K562 (cell line): ENCODE measurements around the gene GATA1. TPM values are rescaled to one million over a fixed set of nuclear protein-coding genes. Genes with fewer than 3 reads are reported as not detected.
A peak's percentile ranks its signal among the peaks of the same experiment; 100 is the strongest.

Experiments
- CBX1 ChIP-seq: sonication (generic); IDR thresholded peaks from 2 replicates; pipeline ENCODE4 v1.6.1; 2016; ENCODE audit warnings: antibody characterized with exemption, low read depth, mild to moderate bottlenecking
- CBX3 ChIP-seq, 2 experiments: IDR thresholded peaks; 1 replicate in 1 of 2; 2 replicates in 1 of 2; pipeline ENCODE4 v1.6.1; 2012; ENCODE audit warnings: inconsistent platforms in 2 of 2, low read length in 2 of 2, borderline replicate concordance in 1 of 2, control low read depth in 1 of 2
- JUND ChIP-seq, 2 experiments: IDR thresholded peaks; 2 replicates in 1 of 2; 3 replicates in 1 of 2; pipeline ENCODE4 v1.6.1; 2011; ENCODE audit warnings: borderline replicate concordance in 2 of 2, low read depth in 2 of 2, low read length in 2 of 2, improper control_type of control experiment in 1 of 2, missing biosample characterization in 1 of 2, missing genetic modification characterization in 1 of 2, missing genetic modification reagents in 1 of 2
- KLF16 ChIP-seq: IDR thresholded peaks from 2 replicates; pipeline ENCODE4 v1.6.1; 2016; ENCODE audit warnings: antibody characterized with exemption
- MAZ ChIP-seq, 2 experiments: fragments of 450-650 bp in 1 of 2; sonication (generic) in 1 of 2; formaldehyde crosslinking; IDR thresholded peaks in 1 of 2; conservative IDR thresholded peaks in 1 of 2; 2 replicates each; pipeline versions ENCODE4 v1.4.0 to v1.5.0; 2020; ENCODE audit warnings: mild to moderate bottlenecking in 1 of 2, missing genetic modification reagents in 1 of 2
- MTA2 ChIP-seq: fragments of 450-650 bp; IDR thresholded peaks from 2 replicates; pipeline ENCODE4 v1.6.1; 2016; ENCODE audit warnings: low read depth
- NFRKB ChIP-seq: fragments of 450-650 bp; IDR thresholded peaks from 2 replicates; pipeline ENCODE4 v1.6.1; 2016; ENCODE audit warnings: low read depth
- NR4A1 ChIP-seq, 2 experiments: fragments of 250-450 bp in 1 of 2; fragments of 450-650 bp in 1 of 2; sonication (Bioruptor Pico) in 1 of 2; IDR thresholded peaks; 2 replicates each; pipeline versions ENCODE4 v1.4.0 to v1.6.1; 2016 to 2020; ENCODE audit warnings: mild to moderate bottlenecking in 2 of 2, missing compliant biosample characterization in 1 of 2, missing genetic modification characterization in 1 of 2, moderate library complexity in 1 of 2
- PRPF4 ChIP-seq: fragments of 200-400 bp; formaldehyde crosslinking; IDR thresholded peaks from one replicate; pipeline ENCODE4 v1.6.1; 2017; ENCODE audit warnings: low read length, low read depth, mild to moderate bottlenecking; ENCODE audit not compliant: insufficient read depth, poor library complexity, severe bottlenecking
- RBM17 ChIP-seq: fragments of 200-400 bp; formaldehyde crosslinking; IDR thresholded peaks from 2 replicates; pipeline ENCODE4 v1.6.1; 2017; ENCODE audit warnings: low read depth, mild to moderate bottlenecking, low read length, borderline replicate concordance
- REST ChIP-seq, 2 experiments: fragments of 450-650 bp; formaldehyde crosslinking in 1 of 2; IDR thresholded peaks; 2 replicates each; pipeline versions ENCODE4 v1.4.0 to v1.6.1; 2014 to 2020; ENCODE audit warnings: mild to moderate bottlenecking in 2 of 2, borderline replicate concordance in 1 of 2, low read depth in 1 of 2
- SMAD4 ChIP-seq: fragments of 250-450 bp; sonication (Bioruptor Pico); conservative IDR thresholded peaks from 2 replicates; pipeline ENCODE4 v1.8.0; 2021; ENCODE audit warnings: inconsistent platforms, mild to moderate bottlenecking, moderate library complexity
- SMARCA4 ChIP-seq: fragments of 450-650 bp; IDR thresholded peaks from 2 replicates; pipeline ENCODE4 v1.6.1; 2016
- SMARCA5 ChIP-seq: fragments of 450-650 bp; IDR thresholded peaks from 2 replicates; pipeline ENCODE4 v1.6.1; 2016
- SOX6 ChIP-seq: fragments of 450-650 bp; IDR thresholded peaks from 2 replicates; pipeline ENCODE4 v1.6.1; 2014; ENCODE audit warnings: mild to moderate bottlenecking
- SP1 ChIP-seq: sonication (generic); formaldehyde crosslinking; IDR thresholded peaks from 2 replicates; pipeline ENCODE4 v1.8.1; 2022; ENCODE audit warnings: mild to moderate bottlenecking, missing genetic modification reagents
- TAL1 ChIP-seq: fragments of 450-650 bp; IDR thresholded peaks from 2 replicates; pipeline ENCODE4 v1.6.1; 2016; ENCODE audit warnings: mild to moderate bottlenecking
- ZBTB26 ChIP-seq: fragments of 450-650 bp; formaldehyde crosslinking; IDR thresholded peaks from 2 replicates; pipeline ENCODE4 v1.4.0; 2022; ENCODE audit warnings: missing genetic modification characterization
- polyA plus RNA-seq, 8 experiments: library from polyadenylated mRNA; depleted of rRNA in 4 of 8; stranded (reverse) in 5 of 8; unstranded in 3 of 8; fragments of >200 nt; fragmentation: Nextera tagmentation in 2 of 8; fragmentation: Illumina TruSeq in 1 of 8; extraction: Ambion mirVana in 2 of 8; extraction: Trizol in 1 of 8; gene quantifications; 2 replicates each; pipeline versions ENCODE4 v1.2.1 to v1.2.3, GENCODE V29; 2011 to 2014; ENCODE audit warnings: inconsistent platforms in 1 of 8, missing spikeins in 1 of 8
- total RNA-seq, 7 experiments: library from RNA; depleted of rRNA in 6 of 7; stranded (reverse); fragments of >200 nt in 6 of 7; fragmentation: Illumina TruSeq in 2 of 7; extraction: Trizol in 2 of 7; gene quantifications; 2 replicates each; pipeline versions ENCODE4 v1.2.1 to v1.2.3, GENCODE V29; 2011 to 2021; ENCODE audit warnings: low replicate concordance in 1 of 7

The GATA1 gene
- total and polyA plus RNA-seq, 9 of the 15 experiments (the other 6 are each of a cell fraction or from before 2014, with no cell fraction given) = 11.9 to 291 (median 116) TPM

GRCh38 chrX:48785540-48786214 is 713 bp upstream of the GATA1 start (continued):
- no peak for TF ChIP-seq REST (IDR thresholded peaks at IDR 0.05; ENCODE audit: borderline replicate concordance)
- 0 out of 2 replicates have a peak, but pooled peaks have one; percentile 35 for TF ChIP-seq REST (CRISPR knock-in tag; IDR thresholded peaks at IDR 0.05; ENCODE audit: low read depth)
- TF ChIP-seq TAL1 = peak; percentile 66
- peak; percentile 98 for TF ChIP-seq CBX1
- peak in 1 of 2 experiments; percentile 69; a peak in 2 of 4 replicates for TF ChIP-seq MAZ (CRISPR knock-in tag; conservative IDR thresholded peaks at IDR 0.05 in 1 of 2, IDR thresholded peaks at IDR 0.05 in 1 of 2)
- peak; percentile 50; the same call in 1 of the 2 replicates for TF ChIP-seq SP1
- peak; percentile 64; the same call in 1 of the 2 replicates for TF ChIP-seq NFRKB
- peak; percentile 97 for TF ChIP-seq SMARCA5
- TF ChIP-seq CBX3 (IDR thresholded peaks at IDR 0.05; ENCODE audit: borderline replicate concordance in 1 of 2, low read length in 2 of 2) = peak in 1 of 2 experiments; percentile 77; a peak in 2 of 3 replicates
- peak; percentile 53; the same call in 1 of the 2 replicates for TF ChIP-seq KLF16
- peak; percentile 77; the same call in 1 of the 2 replicates for TF ChIP-seq ZBTB26 (CRISPR knock-in tag)
- TF ChIP-seq NR4A1 (CRISPR knock-in tag; IDR thresholded peaks at IDR 0.05) = 0 out of 2 replicates have a peak, but pooled peaks have one; percentile 12
- TF ChIP-seq NR4A1 (tag; IDR thresholded peaks at IDR 0.05) = peak; percentile 88
- peak; percentile 47; the same call in 1 of the 2 replicates for TF ChIP-seq MTA2
- no peak for TF ChIP-seq RBM17
- peak; percentile 13; the same call in 1 of the 2 replicates for TF ChIP-seq JUND (IDR thresholded peaks at IDR 0.05; ENCODE audit: borderline replicate concordance, low read depth, low read length)
- peak; percentile 56; the same call in 1 of the 3 replicates for TF ChIP-seq JUND (tag; IDR thresholded peaks at IDR 0.05; ENCODE audit: borderline replicate concordance, low read depth, low read length)
- TF ChIP-seq PRPF4 = no peak
- peak; percentile 54; the same call in 1 of the 2 replicates for TF ChIP-seq SOX6
- peak; percentile 80 for TF ChIP-seq SMARCA4
- peak; percentile 90 for TF ChIP-seq SMAD4 (CRISPR knock-in tag)
